Stimulated activated CD4-positive, alpha-beta T cell treated with anti-CD3 and anti-CD28 coated beads, Interleukin-15, amount 100 ng/mL, for 1 hour (primary cell): Measurements from ENCODE around the gene HNRNPR.
"Not testable (repeated sequence)": the region's sequence is repeated elsewhere in the genome, so short reads cannot be mapped to it uniquely, and the experiment has no call there.

ENCODE experiments used
- DNase-seq, 2 donors: peaks; one replicate each; pipeline ENCODE4 v3.0.0-alpha.2; 2020; ENCODE audit warnings: low read depth in 1 of 2, low spot score in 1 of 2

Gene HNRNPR

DNA sequence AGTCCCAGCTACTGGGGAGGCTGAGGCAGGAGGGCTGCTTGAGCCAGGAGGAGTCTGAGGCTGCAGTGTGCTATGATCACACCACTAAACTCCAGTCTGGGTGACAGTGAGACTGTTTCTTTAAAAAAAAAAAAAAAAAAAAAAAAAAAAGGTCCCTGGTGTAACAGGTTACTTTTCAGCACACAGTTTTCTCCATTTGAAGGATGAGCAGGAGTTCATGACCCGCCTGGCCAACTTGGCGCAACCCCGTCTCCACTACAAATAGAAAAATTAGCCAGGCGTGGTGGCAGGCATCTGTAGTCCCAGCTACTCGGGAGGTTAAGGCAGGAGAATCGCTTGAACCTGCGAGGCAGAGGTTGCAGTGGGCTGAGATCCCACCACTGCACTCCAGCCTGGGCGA, 12.4 kb downstream of the HNRNPR start:
- no peak for DNase-seq

GRCh38 chr1:23330846-23331245, 13.2 kb downstream of the HNRNPR start:
- DNase-seq = no peak

- DNase-seq = no peak
These were observed 18.7 kb downstream of the HNRNPR start for GRCh38 chr1:23325393-23325792.

- no peak for DNase-seq
These were observed 21.3 kb downstream of the HNRNPR start for GRCh38 chr1:23322770-23323169.

- DNase-seq = not testable (repeated sequence)
These were observed 33.8 kb downstream of the HNRNPR start for GRCh38 chr1:23310280-23310679.

DNA sequence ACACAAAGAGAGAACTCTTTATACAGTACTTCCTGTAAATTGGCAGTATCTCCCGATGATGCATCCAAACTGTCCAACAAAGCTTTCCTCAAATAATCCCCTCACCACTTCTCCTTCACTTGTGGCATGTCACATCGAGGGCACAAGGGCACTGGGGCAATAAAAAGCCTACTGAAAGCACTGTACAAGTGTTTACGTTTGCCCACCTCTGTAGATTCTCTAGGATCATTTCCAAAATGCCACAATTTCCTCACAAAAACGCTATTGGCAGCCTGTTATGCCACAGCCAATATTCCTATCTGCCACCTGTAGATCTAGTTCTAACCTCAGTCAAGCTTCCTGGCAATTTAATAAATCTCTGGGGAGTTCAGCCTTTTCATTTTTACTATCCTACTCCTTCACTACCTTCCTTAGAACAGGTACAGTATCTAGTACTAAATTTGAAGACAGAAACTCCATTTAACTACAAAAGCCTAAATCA, 39.9 kb downstream of the HNRNPR start:
- no peak for DNase-seq

DNA sequence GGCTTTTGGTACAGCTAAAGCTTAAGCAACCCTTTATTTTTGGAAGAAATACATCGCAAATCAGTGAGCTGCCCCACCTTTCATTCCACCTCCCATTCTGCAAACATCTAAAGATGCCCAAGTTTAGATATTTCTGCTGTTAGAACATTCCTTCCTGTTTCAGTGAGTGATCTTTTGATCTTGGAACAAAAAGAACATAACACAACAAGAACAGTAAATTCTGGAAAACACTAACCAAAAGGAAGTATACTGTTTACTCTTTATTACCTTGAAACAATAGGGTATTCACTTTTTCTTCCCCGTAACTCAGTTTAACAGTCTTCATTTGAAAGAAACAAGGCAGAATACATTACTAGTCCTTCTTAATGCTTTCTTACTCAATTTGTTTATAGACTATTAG, 40.6 kb downstream of the HNRNPR start:
- no peak for DNase-seq

DNA sequence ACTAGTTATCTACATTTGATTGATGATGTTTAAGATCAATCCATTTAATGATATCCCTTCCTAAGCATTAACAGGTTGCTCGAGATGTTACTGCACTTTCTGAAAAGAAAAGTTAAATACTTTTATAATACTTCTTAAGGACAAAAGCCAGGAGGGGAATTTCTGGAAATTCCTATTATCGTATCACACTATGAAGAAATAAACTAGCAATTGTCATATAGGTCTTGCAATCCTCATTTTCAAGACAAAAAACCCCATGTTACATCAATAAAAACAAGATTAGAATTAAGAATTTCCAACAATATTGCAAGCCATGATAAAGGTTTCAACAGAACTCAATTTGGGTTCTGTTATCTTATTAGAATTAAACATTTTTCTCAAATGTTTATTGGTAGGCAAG, 47.2 kb downstream of the HNRNPR start:
- DNase-seq = no peak

- no peak for DNase-seq
These were observed 52.4 kb downstream of the HNRNPR start for GRCh38 chr1:23291706-23292105.

- DNase-seq = no peak
These were observed 53.1 kb downstream of the HNRNPR start for GRCh38 chr1:23290836-23291565.

- DNase-seq = no peak
These were observed 55.4 kb downstream of the HNRNPR start for GRCh38 chr1:23288671-23289070.

DNA sequence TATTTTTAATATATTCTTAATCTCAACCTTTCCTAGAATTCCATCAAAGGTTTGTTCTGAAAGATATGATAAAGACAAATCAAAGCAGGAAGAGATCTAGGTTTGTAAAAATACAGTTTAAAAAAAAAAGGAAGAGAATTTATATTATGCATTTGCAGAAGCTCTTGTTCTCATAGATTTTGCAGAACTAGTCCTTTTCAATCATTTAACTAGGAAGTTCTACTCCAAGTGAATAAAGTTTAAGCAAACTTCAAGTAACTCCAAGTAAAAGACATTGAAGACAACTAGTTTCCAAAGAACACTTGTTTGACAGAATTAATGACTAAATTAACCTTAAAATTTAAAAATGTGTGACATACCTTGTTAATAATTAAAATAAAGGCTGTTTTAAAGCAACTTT, 55.9 kb downstream of the HNRNPR start:
- no peak for DNase-seq

DNA sequence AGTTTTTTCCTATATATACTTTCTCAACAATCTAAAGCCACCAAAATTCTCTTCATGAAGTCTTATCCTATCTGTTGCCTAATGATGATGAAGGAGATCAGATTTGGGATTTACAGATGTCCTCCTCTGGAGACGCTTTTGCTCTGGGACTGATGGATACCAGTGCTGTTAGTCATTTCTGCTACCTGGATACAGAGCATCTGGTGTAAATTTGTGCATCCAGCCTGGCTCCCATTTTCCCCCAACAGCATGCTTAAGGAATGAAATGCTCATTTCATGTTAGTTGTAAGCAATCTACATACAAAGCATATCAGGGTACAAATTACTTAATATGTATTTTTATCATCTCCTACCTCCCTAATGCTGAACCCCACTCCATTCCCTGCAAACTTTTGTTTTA, 57.7 kb downstream of the HNRNPR start:
- DNase-seq = no peak

DNA sequence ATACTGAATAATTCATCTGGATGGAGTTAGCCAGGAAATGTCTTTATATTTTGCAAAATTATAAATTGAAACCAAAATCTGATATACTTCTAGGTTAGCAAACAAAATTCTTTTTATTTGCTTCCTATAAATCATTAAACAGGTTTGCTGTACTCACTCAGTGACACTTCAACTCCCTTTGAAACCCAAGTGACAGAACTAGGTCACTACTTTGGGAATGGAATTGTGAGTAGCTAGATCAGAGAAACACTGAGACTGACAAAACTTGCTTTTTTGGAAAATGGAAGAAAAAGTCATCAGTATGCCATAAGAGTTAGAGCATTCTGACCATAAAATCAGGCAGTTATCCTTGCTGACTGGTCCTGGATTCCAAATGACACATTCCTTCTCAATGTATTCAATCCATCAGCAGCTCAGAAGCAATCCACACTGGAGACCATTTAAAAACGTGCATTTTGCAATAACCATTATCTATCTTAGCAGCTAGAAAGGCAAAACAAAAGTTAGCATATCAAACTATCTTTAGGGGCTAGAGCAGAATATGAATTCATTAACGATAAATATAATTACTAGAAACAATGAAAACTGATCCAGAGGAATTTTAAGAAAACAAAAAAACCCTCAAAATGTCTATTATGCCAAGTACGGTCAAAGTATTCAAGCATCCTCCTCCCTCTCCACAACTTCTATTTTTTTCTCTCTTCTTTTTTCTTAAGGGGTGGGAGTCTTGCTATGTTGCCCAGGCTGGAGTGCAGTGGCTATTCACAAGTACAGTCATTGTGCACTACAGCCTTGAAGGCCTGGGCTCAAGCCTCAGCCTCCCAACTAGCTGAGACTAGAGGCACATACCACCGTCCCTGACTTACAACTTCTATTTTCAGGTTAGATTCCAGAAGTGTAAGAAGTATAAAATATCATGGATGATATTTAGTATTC, 60.1 kb downstream of the HNRNPR start:
- no peak for DNase-seq

GRCh38 chr1:23282957-23283356, 61.1 kb downstream of the HNRNPR start:
- DNase-seq = no peak

GRCh38 chr1:23278717-23279116, 65.4 kb downstream of the HNRNPR start:
- no peak for DNase-seq

- DNase-seq = no peak
These were observed 67.6 kb downstream of the HNRNPR start for GRCh38 chr1:23276531-23276930.

DNA sequence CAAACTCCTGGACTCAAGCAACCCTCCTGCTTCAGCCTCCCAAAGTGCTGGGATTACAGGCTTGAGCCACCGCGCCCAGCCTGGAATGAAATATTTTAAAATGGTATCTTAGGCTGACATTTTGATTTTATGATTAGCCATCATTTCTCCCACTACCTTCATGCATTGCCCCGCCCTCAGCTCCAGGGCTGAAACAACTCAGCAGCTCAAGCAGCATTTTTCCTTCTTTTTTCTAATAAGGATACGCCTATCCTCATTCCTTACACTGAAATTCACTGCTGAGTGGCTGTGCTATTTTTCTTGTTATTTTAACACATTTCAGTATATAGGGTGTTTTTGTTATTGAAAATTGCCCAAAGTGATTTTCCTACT, 70.0 kb downstream of the HNRNPR start:
- no peak for DNase-seq

- no peak for DNase-seq
These were observed 70.5 kb downstream of the HNRNPR start for GRCh38 chr1:23273450-23274133.

DNA sequence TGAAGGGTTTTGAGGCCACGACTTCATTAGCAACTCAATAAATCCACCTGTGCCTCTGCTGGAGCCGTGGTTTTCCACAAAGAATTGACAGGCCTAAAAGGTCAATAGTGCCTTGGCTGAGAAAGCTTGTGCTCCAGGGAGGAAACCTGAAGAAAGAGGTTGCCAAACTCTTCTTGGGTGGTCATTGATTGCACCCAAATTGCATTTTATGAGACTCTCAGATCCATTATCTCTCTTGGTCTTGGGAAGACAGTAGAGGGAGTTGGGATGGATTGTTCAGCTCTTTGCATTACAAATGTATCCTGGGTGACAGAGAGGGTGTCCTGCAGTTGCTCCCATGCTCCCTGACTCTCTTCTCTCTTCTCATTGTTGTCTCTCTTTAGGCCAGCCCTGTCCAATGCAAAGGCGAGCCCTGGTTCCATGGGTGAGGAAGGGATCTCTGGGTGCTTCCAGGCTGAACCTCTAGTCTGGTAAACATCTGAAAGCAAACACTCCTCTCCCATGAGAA, 80.7 kb downstream of the HNRNPR start:
- DNase-seq = no peak

GRCh38 chr1:23258082-23258481, 86.0 kb downstream of the HNRNPR start:
- DNase-seq = not testable (repeated sequence)
